Mucosa of descending colon (tissue), 3 donors: Measurements from ENCODE around the gene UST. TPM values are rescaled to one million over a fixed set of nuclear protein-coding genes. Genes with fewer than 3 reads are reported as not detected.

Experiments used
- ATAC-seq: fragments of 200-7000 bp; cut with Tn5 transposase; one replicate; pipeline ENCODE4 v1.9.1; 2020; ENCODE audit warnings: mild to moderate bottlenecking, moderate library complexity
- DNase-seq, 3 donors: peaks; one replicate each; pipeline ENCODE4 v3.0.0-alpha.2; 2020
- H3K36me3 ChIP-seq: fragments of 200-600 bp; one replicate; pipeline ENCODE4 v1.8.0; 2021; ENCODE audit warnings: low read depth, mild to moderate bottlenecking
- H3K4me1 ChIP-seq: fragments of 200-600 bp; one replicate; pipeline ENCODE4 v1.8.0; 2021; ENCODE audit warnings: low read depth, mild to moderate bottlenecking
- H3K4me3 ChIP-seq: fragments of 200-600 bp; one replicate; pipeline ENCODE4 v1.8.0; 2021; ENCODE audit warnings: mild to moderate bottlenecking
- H3K9me3 ChIP-seq: fragments of 200-600 bp; one replicate; pipeline ENCODE4 v1.8.0; 2021; ENCODE audit warnings: mild to moderate bottlenecking
- CTCF ChIP-seq: fragments of 200-600 bp; IDR thresholded peaks from one replicate; pipeline ENCODE4 v1.8.0; 2022; ENCODE audit warnings: antibody characterized with exemption, mild to moderate bottlenecking
- intact Hi-C, 2 donors: fragments of 100-400 bp; cut with DNase I in 1 of 2; cut with micrococcal nuclease in 1 of 2; formaldehyde crosslinking; loops; one replicate each; pipeline versions ENCODE4 v1.11.0 to v1.11.1; 2022; cut with DNase I, micrococcal nuclease
- total RNA-seq, 3 donors: library from RNA; stranded (reverse); fragmentation: NEBNext Ultra II Directional in 2 of 3; extraction: Animal tissue kit (Norgen Biotek cat#: 25700) in 2 of 3; gene quantifications; one replicate each; pipeline versions ENCODE4 v1.2.1 to v1.2.4, GENCODE V29; 2021 to 2023
- donor health status: DM: no; HTN: no; CAD: no; lungs with moderate emphysema.
- donor health status: DM: no; HTN: no; CAD: no.
- donor health status: DM: no; HTN: yes; CAD: no.

UST gene
- total RNA-seq, 3 donors from 2014 or later: 1.1 to 16.2 (median 2.1) TPM

DNA sequence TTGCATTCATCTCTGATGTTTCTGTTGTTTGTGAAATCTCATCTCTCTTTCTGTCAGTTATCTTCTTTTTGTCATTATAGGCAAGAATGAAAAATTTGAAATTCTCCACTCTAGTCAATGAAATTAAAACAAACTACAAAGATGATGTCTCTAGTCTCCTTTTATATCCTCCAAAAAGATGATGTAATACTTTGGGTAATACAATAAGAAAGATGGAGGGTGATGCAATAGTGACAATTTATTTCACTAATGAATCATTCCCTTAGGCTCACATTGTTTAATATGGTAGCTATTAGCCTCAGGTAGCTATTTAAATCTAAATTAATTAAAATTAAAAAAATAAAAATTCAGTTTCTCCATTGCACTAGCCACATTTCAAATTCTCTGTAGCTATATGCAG, 145.4 kb downstream of the UST start:
- Histone ChIP-seq H3K4me1 (no peaks in the 10 kb centered on the region), H3K9me3 (no peaks in the 10 kb centered on the region), H3K36me3 (no peaks in the 10 kb centered on the region), H3K4me3 (no peak overlapping the region)
- no peak for DNase-seq
- no peak for ATAC-seq
- intact Hi-C loops: no loop called here
- no peak for TF ChIP-seq CTCF

GRCh38 chr6:148893073-148893472, 146.2 kb downstream of the UST start:
- no peak for DNase-seq
- H3K9me3 ChIP-seq: no peaks in the 10 kb centered on the region
- H3K36me3 ChIP-seq: no peaks in the 10 kb centered on the region
- no peak overlapping the region for H3K4me3 ChIP-seq
- H3K4me1 ChIP-seq: no peaks in the 10 kb centered on the region
- no peak for TF ChIP-seq CTCF
- ATAC-seq: no peak
- intact Hi-C loops: no loop called here

GRCh38 chr6:148893481-148893880, 146.7 kb downstream of the UST start:
- H3K4me1 ChIP-seq: no peaks in the 10 kb centered on the region
- TF ChIP-seq CTCF: no peak
- no peaks in the 10 kb centered on the region for H3K36me3 ChIP-seq
- ATAC-seq: no peak
- no peak for DNase-seq
- H3K9me3 ChIP-seq: no peaks in the 10 kb centered on the region
- intact Hi-C loops: no loop called here
- no peak overlapping the region for H3K4me3 ChIP-seq

- no peak for ATAC-seq
- H3K4me3 ChIP-seq: no peak overlapping the region
- intact Hi-C loops: no loop called here
- H3K9me3 ChIP-seq: no peaks in the 10 kb centered on the region
- TF ChIP-seq CTCF: no peak
- no peaks in the 10 kb centered on the region for H3K4me1 ChIP-seq
- no peaks in the 10 kb centered on the region for H3K36me3 ChIP-seq
- DNase-seq: no peak
Measured at GRCh38 chr6:148898376-148899014, 151.7 kb downstream of the UST start.

DNA sequence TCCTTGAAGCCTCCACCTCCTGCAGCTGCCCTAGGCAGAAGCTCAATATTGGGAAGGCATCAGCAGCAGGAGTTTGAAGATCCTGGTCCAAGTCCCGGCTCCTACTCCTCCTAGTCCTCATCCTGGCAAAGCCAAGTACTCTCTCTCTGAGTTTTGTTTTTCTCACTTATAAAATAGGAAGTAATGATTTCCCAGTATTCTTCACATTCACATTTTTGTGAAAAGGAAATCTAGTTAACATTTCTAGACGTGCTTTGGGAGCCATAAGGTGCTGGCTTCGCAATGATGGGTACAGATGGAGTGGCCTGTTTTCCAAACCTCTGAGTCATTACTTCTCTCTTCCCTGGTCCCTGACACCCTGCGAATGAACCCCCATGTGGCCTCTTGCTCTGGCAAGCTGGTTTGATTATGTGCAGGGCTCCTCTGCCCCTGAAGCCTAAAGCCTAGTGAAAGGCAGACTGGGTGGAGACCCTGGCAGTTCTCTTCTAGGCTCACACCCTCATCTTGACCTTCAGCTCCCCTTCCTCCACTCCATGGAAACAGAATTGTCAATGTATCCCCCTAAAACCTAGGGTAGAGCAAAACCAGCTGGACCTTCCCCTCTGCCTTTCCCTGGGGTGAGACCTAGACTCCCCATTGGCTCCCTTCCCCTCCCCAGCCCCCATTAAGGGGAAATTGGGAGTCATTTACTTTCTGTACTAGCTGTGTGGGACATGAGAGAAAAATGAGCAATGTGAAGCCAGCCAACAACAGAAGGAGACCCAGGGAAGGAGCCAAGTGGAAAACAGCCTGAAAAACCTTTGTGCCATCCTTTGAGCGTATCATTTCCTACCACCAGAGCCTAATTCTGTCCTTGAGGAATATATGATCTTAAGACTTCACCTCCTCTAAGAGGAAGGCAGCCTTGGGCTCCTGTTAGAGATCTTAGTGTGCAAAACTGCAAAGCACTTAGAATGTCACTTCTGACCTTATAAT, 158.4 kb downstream of the UST start:
- intact Hi-C loops: no loop called here
- Histone ChIP-seq H3K4me3 (no peak overlapping the region), H3K4me1 (no peaks in the 10 kb centered on the region), H3K36me3 (no peaks in the 10 kb centered on the region), H3K9me3 (no peaks in the 10 kb centered on the region)
- ATAC-seq (no peak), DNase-seq (no peak)
- no peak for TF ChIP-seq CTCF
